Endothelial cell of umbilical vein (primary cell): ENCODE data around the gene LHPP. TPM values are rescaled to one million over a fixed set of nuclear protein-coding genes. Genes with fewer than 3 reads are reported as not detected.

Experiments used
- BruUV-seq: library from RNA; stranded (reverse); fragments of 400-500 nt; replicated peaks from 2 replicates; lab custom pipeline; 2021; lab: Mats Ljungman, UMichigan
- CTCF ChIA-PET: fragments of 300-600, 350-600 bp; sonication (Branson Sonifier 250); formaldehyde crosslinking; loops from one replicate; lab custom pipeline; 2021; ENCODE audit warnings: antibody characterized with exemption, inconsistent platforms; lab: Charles Lee
- POLR2A ChIA-PET: fragments of 300-600, 350-600 bp; sonication (Branson Sonifier 250); formaldehyde crosslinking; loops from one replicate; lab custom pipeline; 2021; ENCODE audit warnings: antibody characterized with exemption, inconsistent platforms; lab: Charles Lee
- DNase-seq: peaks from one replicate; pipeline ENCODE4 v3.0.0-alpha.2; 2011; ENCODE audit warnings: low read depth, low spot score
- FAIRE-seq: peaks from 2 replicates; lab custom pipeline; 2011; peaks lifted over from hg19 to GRCh38; lab: Jason Lieb, UNC
- H2AFZ ChIP-seq: 2 replicates; pipeline ENCODE4 v1.6.0; 2012; ENCODE audit warnings: low read depth, low read length, control low read depth, inconsistent platforms
- H3K27ac ChIP-seq: 2 replicates; pipeline ENCODE4 v1.5.1; 2011; ENCODE audit warnings: low read depth, mild to moderate bottlenecking, control low read depth, low read length, moderate library complexity; ENCODE audit not compliant: insufficient read depth
- H3K27me3 ChIP-seq, 2 experiments: 2 replicates each; pipeline versions ENCODE4 v1.6.0 to v1.6.1; 2011; ENCODE audit warnings: low read length in 2 of 2, mixed read lengths in 1 of 2; ENCODE audit not compliant: control insufficient read depth in 2 of 2, insufficient read depth in 2 of 2
- H3K36me3 ChIP-seq, 2 experiments: 2 replicates in 1 of 2; 3 replicates in 1 of 2; pipeline ENCODE4 v1.5.1; 2011; ENCODE audit warnings: low read length in 2 of 2, mild to moderate bottlenecking in 1 of 2, moderate library complexity in 1 of 2; ENCODE audit not compliant: control insufficient read depth in 2 of 2, insufficient read depth in 2 of 2; ENCODE audit errors: extremely low read depth in 1 of 2
- H3K4me1 ChIP-seq: 3 replicates; pipeline ENCODE4 v1.5.1; 2011; ENCODE audit warnings: mild to moderate bottlenecking, low read length; ENCODE audit not compliant: control insufficient read depth, insufficient read depth; ENCODE audit errors: extremely low read depth
- H3K4me2 ChIP-seq: 2 replicates; pipeline ENCODE4 v1.6.1; 2011; ENCODE audit warnings: low read length, control low read depth, mixed read lengths; ENCODE audit not compliant: insufficient read depth
- H3K4me3 ChIP-seq, 3 experiments: fragments of 200-600 bp in 1 of 3; sonication (generic), shearing (Covaris generic) in 1 of 3; replicated peaks in 1 of 3; 2 replicates each; pipeline ENCODE4 v1.5.1; 2011 to 2016; ENCODE audit warnings: control low read depth in 3 of 3, low read length in 3 of 3, mild to moderate bottlenecking in 2 of 3, inconsistent platforms in 1 of 3, low read depth in 1 of 3, moderate library complexity in 1 of 3; ENCODE audit not compliant: insufficient read depth in 1 of 3
- H3K79me2 ChIP-seq: 2 replicates; pipeline ENCODE4 v1.6.0; 2012; ENCODE audit warnings: low read length, inconsistent platforms; ENCODE audit not compliant: control insufficient read depth, insufficient read depth
- H3K9ac ChIP-seq: replicated peaks from 2 replicates; pipeline ENCODE3; 2011; ENCODE audit warnings: low read length, control low read depth; ENCODE audit not compliant: insufficient read depth; ENCODE audit errors: extremely low read depth
- H3K9me1 ChIP-seq: replicated peaks from 3 replicates; pipeline ENCODE4 v1.6.0; 2011; ENCODE audit warnings: mild to moderate bottlenecking, low read length; ENCODE audit not compliant: control insufficient read depth, insufficient read depth; ENCODE audit errors: extremely low read depth
- H3K9me3 ChIP-seq: replicated peaks from 2 replicates; pipeline ENCODE4 v1.5.1; 2012; ENCODE audit warnings: low read length, inconsistent platforms; ENCODE audit not compliant: control insufficient read depth, insufficient read depth
- H4K20me1 ChIP-seq: replicated peaks from 2 replicates; pipeline ENCODE3; 2011; ENCODE audit warnings: mild to moderate bottlenecking, low read length; ENCODE audit not compliant: control insufficient read depth, insufficient read depth; ENCODE audit errors: extremely low read depth
- CTCF ChIP-seq, 2 donors: IDR thresholded peaks; 1 replicate in 1 of 2; 2 replicates in 1 of 2; pipeline ENCODE4 v1.5.1; 2011; ENCODE audit warnings: low read length in 2 of 2, mild to moderate bottlenecking in 2 of 2, moderate library complexity in 2 of 2, control low read depth in 1 of 2, inconsistent platforms in 1 of 2, low read depth in 1 of 2; ENCODE audit not compliant: insufficient read depth in 1 of 2; ENCODE audit errors: extremely low read depth in 1 of 2
- EZH2 ChIP-seq: IDR thresholded peaks from 2 replicates; pipeline ENCODE4 v1.6.1; 2012; ENCODE audit warnings: borderline replicate concordance, low read depth, mild to moderate bottlenecking, moderate library complexity, low read length, inconsistent platforms; ENCODE audit not compliant: severe bottlenecking
- FOS ChIP-seq: IDR thresholded peaks from 2 replicates; pipeline ENCODE4 v1.6.1; 2011; ENCODE audit warnings: mild to moderate bottlenecking, low read length, moderate library complexity, borderline replicate concordance; ENCODE audit not compliant: insufficient read depth
- GATA2 ChIP-seq: IDR thresholded peaks from 2 replicates; pipeline ENCODE4 v1.7.0; 2011; ENCODE audit warnings: low read depth, mild to moderate bottlenecking, moderate library complexity, mixed read lengths, low read length; ENCODE audit not compliant: insufficient read length, insufficient read depth
- JUN ChIP-seq: IDR thresholded peaks from 2 replicates; pipeline ENCODE4 v1.6.1; 2011; ENCODE audit warnings: borderline replicate concordance, low read depth; ENCODE audit not compliant: insufficient read length, insufficient read depth
- MAX ChIP-seq: IDR thresholded peaks from 2 replicates; pipeline ENCODE4 v1.6.1; 2011; ENCODE audit not compliant: insufficient read depth, insufficient read length
- MYC ChIP-seq: IDR thresholded peaks from one replicate; pipeline ENCODE4 v1.6.1; 2011; ENCODE audit warnings: mild to moderate bottlenecking, low read depth, low read length
- POLR2A ChIP-seq: IDR thresholded peaks from 2 replicates; pipeline ENCODE4 v1.6.1; 2012; ENCODE audit warnings: low read depth, mild to moderate bottlenecking, control low read depth, low read length
- POLR2AphosphoS5 ChIP-seq: IDR thresholded peaks from 2 replicates; pipeline ENCODE4 v1.6.1; 2012; ENCODE audit warnings: low read depth, mild to moderate bottlenecking, control low read depth, low read length, moderate library complexity; ENCODE audit not compliant: insufficient read depth
- dilution Hi-C: fragments of 300-500 bp; cut with MboI; formaldehyde crosslinking; loops from one replicate; pipeline ENCODE4 v1.15.0; 2019; ENCODE audit warnings: low sequenced_read_pairs; ENCODE audit not compliant: extremely low pct_ligation_motif_present
- intact Hi-C: fragments of 100-400 bp; cut with micrococcal nuclease; formaldehyde crosslinking; loops from one replicate; pipeline ENCODE4 v1.10.0; 2022
- polyA plus RNA-seq, 4 experiments: library from polyadenylated mRNA; depleted of rRNA in 3 of 4; stranded (reverse) in 3 of 4; unstranded in 1 of 4; fragments of >200 nt; gene quantifications; 2 replicates each; pipeline versions ENCODE4 v1.2.1 to v1.2.3, GENCODE V29; 2011 to 2012; ENCODE audit warnings: missing spikeins in 1 of 4
- total RNA-seq: library from RNA; stranded (reverse); gene quantifications from 2 replicates; pipeline ENCODE4 v1.2.3, GENCODE V29; 2021

The LHPP gene
- total and polyA plus RNA-seq, 2 donors (not counting 3 experiments of a cell fraction or from before 2014, with no cell fraction given) = 5.8 to 11.2 TPM

- Histone ChIP-seq H3K4me3 (no peak overlapping the region), H3K4me1 (no peaks in the 10 kb centered on the region), H3K9me3 (no peaks in the 10 kb centered on the region), H2AFZ (no peak overlapping the region), H3K27ac (no peak overlapping the region), H3K9me1 (no peaks in the 10 kb centered on the region), H3K9ac (no peak overlapping the region), H3K79me2 (no peaks in the 10 kb centered on the region), H3K36me3 (no peaks in the 10 kb centered on the region), H3K4me2 (no peak overlapping the region), H3K27me3 (peaks cover 14 to 17% of the 10 kb centered on the region in 2 experiments), H4K20me1 (no peaks in the 10 kb centered on the region)
- TF ChIP-seq GATA2 (no peak), POLR2AphosphoS5 (no peak), POLR2A (no peak), EZH2 (no peak)
- ChIA-PET POLR2A (no interaction called here), CTCF (interaction anchor here (1.1 to 1.4 kb wide), 3 partner anchors 18 to 178 kb away, joined by 3 to 6 read pairs (median 3); no protein-coding TSS in a partner anchor)
- dilution Hi-C loops (no loop called here), intact Hi-C loops (no loop called here)
- no peak for DNase-seq
- no peak for FAIRE-seq
- no TSS peak for BruUV-seq
Observed at GRCh38 chr10:124563320-124564040, 101.9 kb downstream of the LHPP start.

GRCh38 chr10:124564881-124565280 is 103.3 kb downstream of the LHPP start:
- Histone ChIP-seq H3K27ac (no peak overlapping the region), H3K79me2 (no peaks in the 10 kb centered on the region), H3K36me3 (no peaks in the 10 kb centered on the region), H2AFZ (no peak overlapping the region), H3K4me1 (no peaks in the 10 kb centered on the region), H3K9ac (no peak overlapping the region), H4K20me1 (no peaks in the 10 kb centered on the region), H3K27me3 (peaks cover 13% of the 10 kb centered on the region in 2 experiments), H3K9me1 (no peaks in the 10 kb centered on the region), H3K9me3 (no peaks in the 10 kb centered on the region), H3K4me2 (no peak overlapping the region), H3K4me3 (no peak overlapping the region)
- BruUV-seq = no TSS peak
- CTCF ChIA-PET = interaction anchor here (0.8 to 2.4 kb wide), 8 partner anchors 10 to 177 kb away, joined by 3 to 10 read pairs (median 4); no protein-coding TSS in a partner anchor
- no peak for FAIRE-seq
- TF ChIP-seq MAX = no peak
- TF ChIP-seq FOS = no peak
- no peak for TF ChIP-seq POLR2AphosphoS5
- no peak for TF ChIP-seq MYC
- TF ChIP-seq EZH2 = no peak
- TF ChIP-seq JUN = no peak
- no peak for TF ChIP-seq CTCF (IDR thresholded peaks at IDR 0.05; ENCODE audit: extremely low read depth in 1 of 2, insufficient read depth in 1 of 2, low read depth in 1 of 2, low read length in 2 of 2)
- DNase-seq = no peak
- dilution Hi-C loops = no loop called here
- POLR2A ChIA-PET = no interaction called here
- intact Hi-C loops = loop anchor here (1.0 kb wide), 1 partner anchor 25 kb away; no protein-coding TSS in a partner anchor
